Endothelial cell of umbilical vein (primary cell): ENCODE data around the gene GRIN3B. TPM values are rescaled to one million over a fixed set of nuclear protein-coding genes. Genes with fewer than 3 reads are reported as not detected.

ENCODE experiments used
- BruUV-seq: library from RNA; stranded (reverse); fragments of 400-500 nt; replicated peaks from 2 replicates; lab custom pipeline; 2021; lab: Mats Ljungman, UMichigan
- CTCF ChIA-PET: fragments of 300-600, 350-600 bp; sonication (Branson Sonifier 250); formaldehyde crosslinking; loops from one replicate; lab custom pipeline; 2021; ENCODE audit warnings: antibody characterized with exemption, inconsistent platforms; lab: Charles Lee
- POLR2A ChIA-PET: fragments of 300-600, 350-600 bp; sonication (Branson Sonifier 250); formaldehyde crosslinking; loops from one replicate; lab custom pipeline; 2021; ENCODE audit warnings: antibody characterized with exemption, inconsistent platforms; lab: Charles Lee
- DNase-seq: peaks from one replicate; pipeline ENCODE4 v3.0.0-alpha.2; 2011; ENCODE audit warnings: low read depth, low spot score
- FAIRE-seq: peaks from 2 replicates; lab custom pipeline; 2011; peaks lifted over from hg19 to GRCh38; lab: Jason Lieb, UNC
- H2AFZ ChIP-seq: 2 replicates; pipeline ENCODE4 v1.6.0; 2012; ENCODE audit warnings: low read depth, low read length, control low read depth, inconsistent platforms
- H3K27ac ChIP-seq: 2 replicates; pipeline ENCODE4 v1.5.1; 2011; ENCODE audit warnings: low read depth, mild to moderate bottlenecking, control low read depth, low read length, moderate library complexity; ENCODE audit not compliant: insufficient read depth
- H3K27me3 ChIP-seq, 2 experiments: 2 replicates each; pipeline versions ENCODE4 v1.6.0 to v1.6.1; 2011; ENCODE audit warnings: low read length in 2 of 2, mixed read lengths in 1 of 2; ENCODE audit not compliant: control insufficient read depth in 2 of 2, insufficient read depth in 2 of 2
- H3K36me3 ChIP-seq, 2 experiments: 2 replicates in 1 of 2; 3 replicates in 1 of 2; pipeline ENCODE4 v1.5.1; 2011; ENCODE audit warnings: low read length in 2 of 2, mild to moderate bottlenecking in 1 of 2, moderate library complexity in 1 of 2; ENCODE audit not compliant: control insufficient read depth in 2 of 2, insufficient read depth in 2 of 2; ENCODE audit errors: extremely low read depth in 1 of 2
- H3K4me1 ChIP-seq: 3 replicates; pipeline ENCODE4 v1.5.1; 2011; ENCODE audit warnings: mild to moderate bottlenecking, low read length; ENCODE audit not compliant: control insufficient read depth, insufficient read depth; ENCODE audit errors: extremely low read depth
- H3K4me2 ChIP-seq: 2 replicates; pipeline ENCODE4 v1.6.1; 2011; ENCODE audit warnings: low read length, control low read depth, mixed read lengths; ENCODE audit not compliant: insufficient read depth
- H3K4me3 ChIP-seq, 3 experiments: fragments of 200-600 bp in 1 of 3; sonication (generic), shearing (Covaris generic) in 1 of 3; replicated peaks in 1 of 3; 2 replicates each; pipeline ENCODE4 v1.5.1; 2011 to 2016; ENCODE audit warnings: control low read depth in 3 of 3, low read length in 3 of 3, mild to moderate bottlenecking in 2 of 3, inconsistent platforms in 1 of 3, low read depth in 1 of 3, moderate library complexity in 1 of 3; ENCODE audit not compliant: insufficient read depth in 1 of 3
- H3K79me2 ChIP-seq: 2 replicates; pipeline ENCODE4 v1.6.0; 2012; ENCODE audit warnings: low read length, inconsistent platforms; ENCODE audit not compliant: control insufficient read depth, insufficient read depth
- H3K9ac ChIP-seq: replicated peaks from 2 replicates; pipeline ENCODE3; 2011; ENCODE audit warnings: low read length, control low read depth; ENCODE audit not compliant: insufficient read depth; ENCODE audit errors: extremely low read depth
- H3K9me1 ChIP-seq: replicated peaks from 3 replicates; pipeline ENCODE4 v1.6.0; 2011; ENCODE audit warnings: mild to moderate bottlenecking, low read length; ENCODE audit not compliant: control insufficient read depth, insufficient read depth; ENCODE audit errors: extremely low read depth
- H3K9me3 ChIP-seq: replicated peaks from 2 replicates; pipeline ENCODE4 v1.5.1; 2012; ENCODE audit warnings: low read length, inconsistent platforms; ENCODE audit not compliant: control insufficient read depth, insufficient read depth
- H4K20me1 ChIP-seq: replicated peaks from 2 replicates; pipeline ENCODE3; 2011; ENCODE audit warnings: mild to moderate bottlenecking, low read length; ENCODE audit not compliant: control insufficient read depth, insufficient read depth; ENCODE audit errors: extremely low read depth
- CTCF ChIP-seq, 2 donors: IDR thresholded peaks; 1 replicate in 1 of 2; 2 replicates in 1 of 2; pipeline ENCODE4 v1.5.1; 2011; ENCODE audit warnings: low read length in 2 of 2, mild to moderate bottlenecking in 2 of 2, moderate library complexity in 2 of 2, control low read depth in 1 of 2, inconsistent platforms in 1 of 2, low read depth in 1 of 2; ENCODE audit not compliant: insufficient read depth in 1 of 2; ENCODE audit errors: extremely low read depth in 1 of 2
- EZH2 ChIP-seq: IDR thresholded peaks from 2 replicates; pipeline ENCODE4 v1.6.1; 2012; ENCODE audit warnings: borderline replicate concordance, low read depth, mild to moderate bottlenecking, moderate library complexity, low read length, inconsistent platforms; ENCODE audit not compliant: severe bottlenecking
- FOS ChIP-seq: IDR thresholded peaks from 2 replicates; pipeline ENCODE4 v1.6.1; 2011; ENCODE audit warnings: mild to moderate bottlenecking, low read length, moderate library complexity, borderline replicate concordance; ENCODE audit not compliant: insufficient read depth
- GATA2 ChIP-seq: IDR thresholded peaks from 2 replicates; pipeline ENCODE4 v1.7.0; 2011; ENCODE audit warnings: low read depth, mild to moderate bottlenecking, moderate library complexity, mixed read lengths, low read length; ENCODE audit not compliant: insufficient read length, insufficient read depth
- JUN ChIP-seq: IDR thresholded peaks from 2 replicates; pipeline ENCODE4 v1.6.1; 2011; ENCODE audit warnings: borderline replicate concordance, low read depth; ENCODE audit not compliant: insufficient read length, insufficient read depth
- MYC ChIP-seq: IDR thresholded peaks from one replicate; pipeline ENCODE4 v1.6.1; 2011; ENCODE audit warnings: mild to moderate bottlenecking, low read depth, low read length
- POLR2A ChIP-seq: IDR thresholded peaks from 2 replicates; pipeline ENCODE4 v1.6.1; 2012; ENCODE audit warnings: low read depth, mild to moderate bottlenecking, control low read depth, low read length
- POLR2AphosphoS5 ChIP-seq: IDR thresholded peaks from 2 replicates; pipeline ENCODE4 v1.6.1; 2012; ENCODE audit warnings: low read depth, mild to moderate bottlenecking, control low read depth, low read length, moderate library complexity; ENCODE audit not compliant: insufficient read depth
- dilution Hi-C: fragments of 300-500 bp; cut with MboI; formaldehyde crosslinking; loops from one replicate; pipeline ENCODE4 v1.15.0; 2019; ENCODE audit warnings: low sequenced_read_pairs; ENCODE audit not compliant: extremely low pct_ligation_motif_present
- intact Hi-C: fragments of 100-400 bp; cut with micrococcal nuclease; formaldehyde crosslinking; loops from one replicate; pipeline ENCODE4 v1.10.0; 2022
- polyA plus RNA-seq, 4 experiments: library from polyadenylated mRNA; depleted of rRNA in 3 of 4; stranded (reverse) in 3 of 4; unstranded in 1 of 4; fragments of >200 nt; gene quantifications; 2 replicates each; pipeline versions ENCODE4 v1.2.1 to v1.2.3, GENCODE V29; 2011 to 2012; ENCODE audit warnings: missing spikeins in 1 of 4
- total RNA-seq: library from RNA; stranded (reverse); gene quantifications from 2 replicates; pipeline ENCODE4 v1.2.3, GENCODE V29; 2021
- TF ChIP-seq, protein P1 (sequence below): IDR thresholded peaks from 2 replicates; pipeline ENCODE4 v1.6.1; 2011; ENCODE audit not compliant: insufficient read depth, insufficient read length

The GRIN3B gene
- total and polyA plus RNA-seq, 2 donors (not counting 3 experiments of a cell fraction or from before 2014, with no cell fraction given): 0.43 to 0.82 TPM

DNA sequence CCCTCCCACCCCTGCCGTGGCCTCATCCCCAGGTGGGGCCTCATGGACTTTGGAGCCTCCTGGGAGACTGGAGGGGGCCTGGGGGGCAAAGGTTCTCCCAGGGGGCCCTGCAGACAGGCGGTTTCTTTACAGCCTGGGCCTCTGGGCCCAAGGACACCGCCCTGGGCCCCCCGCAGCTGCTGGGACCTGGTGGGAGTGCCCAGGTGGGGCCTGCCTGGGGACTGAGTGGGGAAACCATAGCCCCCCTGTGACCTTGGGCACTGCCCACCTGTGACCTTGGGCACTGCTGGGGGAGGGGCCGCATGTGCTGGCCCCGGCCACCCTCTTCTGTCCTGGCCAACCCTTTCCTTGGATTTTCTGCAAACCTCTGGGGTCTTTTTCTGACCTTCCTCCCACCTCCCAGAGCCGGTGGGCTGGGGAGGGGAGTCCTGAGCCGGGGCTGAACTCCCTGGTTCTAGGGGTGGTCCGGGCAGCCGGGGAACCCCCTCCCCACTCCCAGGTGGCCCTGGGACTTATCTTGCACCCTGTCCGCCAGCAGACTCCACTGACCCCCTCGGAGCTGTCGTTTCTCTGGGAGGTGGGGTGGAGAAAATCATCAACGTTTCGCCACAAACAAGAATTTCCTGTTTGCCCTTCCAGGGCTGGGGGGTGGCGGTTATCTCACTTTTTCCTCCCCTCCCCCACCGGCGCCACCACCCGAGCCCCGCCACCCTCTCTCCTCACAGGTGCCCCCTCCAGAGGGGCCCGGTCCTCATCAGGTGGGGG is 47.4 kb upstream of the GRIN3B start:
- intact Hi-C loops (no loop called here), dilution Hi-C loops (no loop called here)
- peaks cover 4% of the 10 kb centered on the region for H3K4me1 ChIP-seq
- POLR2A ChIA-PET: no interaction called here
- no peak for FAIRE-seq
- no peak overlapping the region for H3K4me3 ChIP-seq
- no peaks in the 10 kb centered on the region for H3K36me3 ChIP-seq
- CTCF ChIA-PET: interaction anchor here (1.5 kb wide), 1 partner anchor 48 kb away, joined by 3 read pairs; no protein-coding TSS in a partner anchor
- no peaks in the 10 kb centered on the region for H3K9me3 ChIP-seq
- BruUV-seq: no TSS peak
- H3K9me1 ChIP-seq: no peaks in the 10 kb centered on the region
- H2AFZ ChIP-seq: no peak overlapping the region
- H3K27ac ChIP-seq: no peak overlapping the region
- no peaks in the 10 kb centered on the region for H4K20me1 ChIP-seq
- TF ChIP-seq GATA2: no peak
- TF ChIP-seq JUN: no peak
- TF ChIP-seq POLR2A: no peak
- TF ChIP-seq EZH2: no peak
- TF ChIP-seq, protein P1, sequence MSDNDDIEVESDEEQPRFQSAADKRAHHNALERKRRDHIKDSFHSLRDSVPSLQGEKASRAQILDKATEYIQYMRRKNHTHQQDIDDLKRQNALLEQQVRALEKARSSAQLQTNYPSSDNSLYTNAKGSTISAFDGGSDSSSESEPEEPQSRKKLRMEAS: no peak
- no peak for TF ChIP-seq FOS
- no peak for TF ChIP-seq MYC
- no peak for TF ChIP-seq POLR2AphosphoS5
- no peak for TF ChIP-seq CTCF (IDR thresholded peaks at IDR 0.05; ENCODE audit: extremely low read depth in 1 of 2, insufficient read depth in 1 of 2, low read depth in 1 of 2, low read length in 2 of 2)
- no peaks in the 10 kb centered on the region for H3K79me2 ChIP-seq
- no peak overlapping the region for H3K9ac ChIP-seq
- no peak for DNase-seq
- no peak overlapping the region for H3K4me2 ChIP-seq
- no peaks in the 10 kb centered on the region for H3K27me3 ChIP-seq
